ENCODE results near the gene BAG5. TPM values are rescaled to one million over a fixed set of nuclear protein-coding genes. Genes with fewer than 3 reads are reported as not detected.

The BAG5 gene
- total RNA-seq, 1 donor, result 30.8 TPM

GRCh38 chr14:103509864-103510723, 52.4 kb downstream of the BAG5 start:
- Histone ChIP-seq H3K27ac (ENCODE audit: low read depth, low read length) (no peak overlapping the region), H3K36me3 (ENCODE audit: insufficient read depth, low read length) (peaks cover 36% of the 10 kb centered on the region), H3K9me3 (ENCODE audit: low read depth, low read length) (no peaks in the 10 kb centered on the region), H3K4me3 (ENCODE audit: insufficient read depth, low read length) (no peak overlapping the region), H3K79me2 (ENCODE audit: insufficient read depth, low read length) (no peaks in the 10 kb centered on the region), H3K4me1 (ENCODE audit: insufficient read depth, low read length) (peaks cover 15% of the 10 kb centered on the region), H3K27me3 (ENCODE audit: insufficient read depth, low read length) (no peaks in the 10 kb centered on the region), H4K20me1 (ENCODE audit: insufficient read depth, low read length) (peaks cover 9% of the 10 kb centered on the region), H3K4me2 (ENCODE audit: insufficient read depth, low read length) (no peak overlapping the region), H2AFZ (ENCODE audit: low read length) (no peak overlapping the region)
- peak; percentile 48 for DNase-seq (ENCODE audit: insufficient read length, low spot score, missing footprints)
- no peak for TF ChIP-seq CTCF (IDR thresholded peaks at IDR 0.05; ENCODE audit: extremely low read depth, low read depth, low read length)

DNA sequence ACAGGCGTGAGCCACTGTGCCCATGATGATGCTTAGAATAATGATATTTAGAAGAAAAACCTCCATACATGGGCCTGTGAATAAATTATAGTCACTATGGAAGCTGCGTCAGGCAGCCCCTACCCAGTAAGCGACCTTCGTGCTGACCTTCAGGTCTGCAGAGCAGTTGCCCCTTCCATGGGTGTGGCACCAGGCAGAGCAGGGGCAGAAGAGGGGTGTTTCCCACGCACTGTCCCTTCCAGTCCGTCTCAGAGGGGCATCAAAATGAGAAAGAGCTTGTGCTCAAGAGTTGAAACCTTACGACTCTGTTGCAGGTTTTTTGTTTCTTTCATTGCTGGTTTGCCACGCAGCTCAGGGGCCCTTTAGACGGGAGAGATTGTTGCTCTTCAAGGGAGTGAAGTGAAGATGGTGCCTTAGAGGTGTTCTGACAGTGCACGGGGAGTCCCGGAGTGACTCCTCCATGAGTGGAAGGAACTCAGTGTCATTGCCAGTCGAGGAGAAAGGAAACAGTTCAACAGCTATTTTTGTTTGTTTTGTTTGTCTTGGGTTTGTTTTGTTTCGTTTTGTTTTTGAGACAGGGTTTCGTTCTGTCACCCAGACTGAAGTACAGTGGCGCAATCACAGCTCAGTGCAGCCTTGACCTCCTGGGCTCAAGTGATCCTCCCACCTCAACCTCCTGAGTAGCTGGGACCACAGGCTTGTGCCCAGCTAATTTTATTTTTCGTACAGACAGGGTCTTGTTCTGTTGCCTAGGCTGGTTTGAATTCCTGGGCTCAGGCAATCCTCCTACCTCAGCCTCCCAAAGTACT, 53.7 kb downstream of the BAG5 start:
- H3K79me2 ChIP-seq (ENCODE audit: insufficient read depth, low read length), result no peaks in the 10 kb centered on the region
- peaks cover 14% of the 10 kb centered on the region for H3K4me1 ChIP-seq (ENCODE audit: insufficient read depth, low read length)
- H4K20me1 ChIP-seq (ENCODE audit: insufficient read depth, low read length), result peaks cover 10% of the 10 kb centered on the region
- H3K9me3 ChIP-seq (ENCODE audit: low read depth, low read length), result no peaks in the 10 kb centered on the region
- no peak overlapping the region for H3K4me2 ChIP-seq (ENCODE audit: insufficient read depth, low read length)
- no peaks in the 10 kb centered on the region for H3K27me3 ChIP-seq (ENCODE audit: insufficient read depth, low read length)
- no peak overlapping the region for H3K27ac ChIP-seq (ENCODE audit: low read depth, low read length)
- no peak overlapping the region for H2AFZ ChIP-seq (ENCODE audit: low read length)
- peak; percentile 65 for DNase-seq (ENCODE audit: insufficient read length, low spot score, missing footprints)
- no peak overlapping the region for H3K4me3 ChIP-seq (ENCODE audit: insufficient read depth, low read length)
- H3K36me3 ChIP-seq (ENCODE audit: insufficient read depth, low read length), result peaks cover 48% of the 10 kb centered on the region
- no peak for TF ChIP-seq CTCF (IDR thresholded peaks at IDR 0.05; ENCODE audit: extremely low read depth, low read depth, low read length)

DNA sequence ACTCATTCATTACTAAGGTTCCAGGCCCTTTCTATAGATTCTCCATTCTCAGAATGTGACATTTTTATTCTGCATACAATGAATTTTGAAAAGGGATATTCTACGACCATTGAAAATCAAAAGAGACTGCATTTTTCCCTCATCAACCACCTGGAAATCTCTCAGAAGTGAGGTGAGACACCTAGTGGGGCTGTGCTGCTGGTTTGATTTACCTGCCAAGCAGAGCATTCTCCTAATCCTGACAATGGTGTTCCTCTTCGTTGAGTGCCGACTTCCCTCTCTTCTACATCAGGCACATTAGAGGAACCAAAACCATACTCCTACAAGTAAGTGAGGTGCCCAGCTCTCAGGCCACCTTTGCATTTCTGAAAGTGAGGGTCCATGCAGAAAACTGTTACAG, 54.7 kb downstream of the BAG5 start:
- no peak for DNase-seq (ENCODE audit: insufficient read length, low spot score, missing footprints)
- no peak overlapping the region for H3K4me3 ChIP-seq (ENCODE audit: insufficient read depth, low read length)
- H3K36me3 ChIP-seq (ENCODE audit: insufficient read depth, low read length), result peaks cover 58% of the 10 kb centered on the region
- peaks cover 10% of the 10 kb centered on the region for H4K20me1 ChIP-seq (ENCODE audit: insufficient read depth, low read length)
- no peak overlapping the region for H3K4me2 ChIP-seq (ENCODE audit: insufficient read depth, low read length)
- H2AFZ ChIP-seq (ENCODE audit: low read length), result no peak overlapping the region
- peaks cover 5% of the 10 kb centered on the region for H3K4me1 ChIP-seq (ENCODE audit: insufficient read depth, low read length)
- TF ChIP-seq CTCF (IDR thresholded peaks at IDR 0.05; ENCODE audit: extremely low read depth, low read depth, low read length), result no peak
- H3K79me2 ChIP-seq (ENCODE audit: insufficient read depth, low read length), result peaks cover 3% of the 10 kb centered on the region
- no peaks in the 10 kb centered on the region for H3K9me3 ChIP-seq (ENCODE audit: low read depth, low read length)
- no peaks in the 10 kb centered on the region for H3K27me3 ChIP-seq (ENCODE audit: insufficient read depth, low read length)
- no peak overlapping the region for H3K27ac ChIP-seq (ENCODE audit: low read depth, low read length)

Small RNAs within 50 kb of the gene (small RNA-seq; reads per million reads assigned to genes)
- gene RNU4-68P, result not detected
- gene RNU7-160P, result not detected

Other genes starting within 250 kb of the BAG5 start
- 197 and 221 TPM in 2 replicates for gene EIF5, start 228.4 kb downstream of the BAG5 start, total RNA-seq
- gene MARK3, start 177.2 kb downstream of the BAG5 start, total RNA-seq, result 101 and 108 TPM in 2 replicates
- 5.1 and 8.3 TPM in 2 replicates for gene CKB, start 39.8 kb downstream of the BAG5 start, total RNA-seq
- gene TRMT61A, start 33.5 kb downstream of the BAG5 start, total RNA-seq, result 9.0 and 10.6 TPM in 2 replicates
- gene COA8, start 303 bp upstream of the BAG5 start, total RNA-seq, result 23.0 and 24.6 TPM in 2 replicates
- 198 and 205 TPM in 2 replicates for gene KLC1, start 66.6 kb upstream of the BAG5 start, total RNA-seq
- gene XRCC3, start 152.8 kb upstream of the BAG5 start, total RNA-seq, result 4.3 and 5.0 TPM in 2 replicates
- gene ZFYVE21, start 153.2 kb upstream of the BAG5 start, total RNA-seq, result 36.9 and 39.8 TPM in 2 replicates

All from osteoblast (primary cell).